PC-9 (cell line): Measurements from ENCODE around the gene PMPCA. TPM values are rescaled to one million over a fixed set of nuclear protein-coding genes. Genes with fewer than 3 reads are reported as not detected.
"Not testable (repeated sequence)": the region's sequence is repeated elsewhere in the genome, so short reads cannot be mapped to it uniquely, and the experiment has no call there.

Source experiments
- BruUV-seq: library from RNA; stranded (reverse); fragments of 400-500 nt; replicated peaks from 2 replicates; lab custom pipeline; 2021; lab: Mats Ljungman, UMichigan
- CTCF ChIA-PET: fragments of 300-600 bp; sonication (Branson Sonifier 250); formaldehyde crosslinking; loops from one replicate; lab custom pipeline; 2022; ENCODE audit warnings: antibody characterized with exemption; lab: Charles Lee
- POLR2A ChIA-PET: fragments of 300-600 bp; sonication (Branson Sonifier 250); formaldehyde crosslinking; loops from one replicate; lab custom pipeline; 2022; ENCODE audit warnings: antibody characterized with exemption; ENCODE audit not compliant: unreplicated experiment; lab: Charles Lee
- DNase-seq, 2 experiments: peaks; one replicate each; pipeline versions ENCODE4 v3.0.0 to v3.0.0-alpha.2; 2015 to 2022; ENCODE audit warnings: mixed read lengths in 1 of 2
- H2AFZ ChIP-seq: fragments of 200-600 bp; sonication (generic); 2 replicates; pipeline ENCODE4 v1.8.1; 2017; ENCODE audit warnings: antibody characterized with exemption
- H3F3A ChIP-seq: fragments of 200-600 bp; sonication (generic); 2 replicates; pipeline ENCODE4 v1.8.1; 2017; ENCODE audit warnings: antibody characterized with exemption, mild to moderate bottlenecking, low read depth; ENCODE audit not compliant: insufficient read depth
- H3K27ac ChIP-seq: fragments of 200-600 bp; sonication (generic); 2 replicates; pipeline ENCODE4 v1.6.1; 2016; ENCODE audit warnings: mixed run types
- H3K27me3 ChIP-seq: fragments of 200-600 bp; sonication (generic); 2 replicates; pipeline ENCODE4 v1.6.1; 2016; ENCODE audit warnings: low read depth, mixed run types; ENCODE audit not compliant: insufficient read depth
- H3K36me3 ChIP-seq: fragments of 200-600 bp; sonication (generic); 2 replicates; pipeline ENCODE4 v1.6.1; 2016; ENCODE audit warnings: low read depth, mixed run types
- H3K4me1 ChIP-seq: fragments of 200-600 bp; sonication (generic); replicated peaks from 2 replicates; pipeline ENCODE4 v1.6.1; 2016; ENCODE audit warnings: mixed run types; ENCODE audit not compliant: insufficient read depth
- H3K4me2 ChIP-seq: fragments of 200-600 bp; sonication (generic); 2 replicates; pipeline ENCODE4 v1.6.1; 2017; ENCODE audit warnings: mixed run types
- H3K4me3 ChIP-seq: fragments of 200-600 bp; sonication (generic); 2 replicates; pipeline ENCODE4 v1.6.1; 2016; ENCODE audit warnings: mixed run types
- H3K79me2 ChIP-seq: fragments of 200-600 bp; sonication (generic); 2 replicates; pipeline ENCODE4 v1.6.1; 2017; ENCODE audit warnings: low read depth, mixed run types
- H3K9me2 ChIP-seq: fragments of 200-600 bp; sonication (generic); 2 replicates; pipeline ENCODE4 v1.8.1; 2017; ENCODE audit warnings: mild to moderate bottlenecking; ENCODE audit not compliant: insufficient read depth
- H3K9me3 ChIP-seq: fragments of 200-600 bp; sonication (generic); 2 replicates; pipeline ENCODE4 v1.8.1; 2016; ENCODE audit warnings: low read depth; ENCODE audit not compliant: insufficient read depth
- H4K20me1 ChIP-seq: fragments of 200-600 bp; sonication (generic); 2 replicates; pipeline ENCODE4 v1.8.1; 2017; ENCODE audit not compliant: insufficient read depth
- CTCF ChIP-seq: fragments of 200-600 bp; sonication (generic); conservative IDR thresholded peaks from 2 replicates; pipeline ENCODE4 v1.6.1; 2017; ENCODE audit warnings: mixed run types, antibody characterized with exemption, mild to moderate bottlenecking, moderate library complexity
- EZH2 ChIP-seq: fragments of 200-600 bp; sonication (generic); IDR thresholded peaks from 2 replicates; pipeline ENCODE4 v1.8.0; 2017; ENCODE audit warnings: antibody characterized with exemption, low read depth
- intact Hi-C: fragments of 100-400 bp; cut with micrococcal nuclease; formaldehyde crosslinking; loops from one replicate; pipeline ENCODE4 v1.10.0; 2022; ENCODE audit not compliant: unreplicated experiment
- total RNA-seq: library from RNA; stranded (reverse); gene quantifications from 2 replicates; pipeline ENCODE4 v1.2.3, GENCODE V29; 2021

Gene PMPCA
- total RNA-seq, 1 experiment from 2014 or later: 78.1 TPM

- Histone ChIP-seq H3K4me1 (no peaks in the 10 kb centered on the region), H3F3A (peaks cover 20% of the 10 kb centered on the region; the same call in 1 of the 2 replicates), H3K27me3 (no peaks in the 10 kb centered on the region), H3K4me3 (no peak overlapping the region), H4K20me1 (peaks cover 8% of the 10 kb centered on the region; the same call in 1 of the 2 replicates), H2AFZ (no peak overlapping the region), H3K9me3 (no peaks in the 10 kb centered on the region), H3K36me3 (no peaks in the 10 kb centered on the region; the same call in 1 of the 2 replicates), H3K79me2 (no peaks in the 10 kb centered on the region), H3K27ac (no peak overlapping the region), H3K4me2 (no peak overlapping the region), H3K9me2 (no peaks in the 10 kb centered on the region)
- ChIA-PET POLR2A (no interaction called here), CTCF (no interaction called here)
- intact Hi-C loops: no loop called here
- TF ChIP-seq EZH2: no peak
- no peak for TF ChIP-seq CTCF
- no peak for DNase-seq
- no TSS peak for BruUV-seq
These were observed 12.4 kb downstream of the PMPCA start for GRCh38 chr9:136422876-136423275.

GRCh38 chr9:136423432-136424146 lies 13.1 kb downstream of the PMPCA start:
- ChIA-PET CTCF (no interaction called here), POLR2A (interaction anchor here (0.6 kb wide), 1 partner anchor 1018 kb away, joined by 14 read pairs; no protein-coding TSS in a partner anchor)
- H3K79me2 ChIP-seq: no peaks in the 10 kb centered on the region
- H3K4me2 ChIP-seq: no peak overlapping the region
- no peaks in the 10 kb centered on the region; the same call in 1 of the 2 replicates for H3K36me3 ChIP-seq
- H2AFZ ChIP-seq: no peak overlapping the region
- no peaks in the 10 kb centered on the region for H3K4me1 ChIP-seq
- no peaks in the 10 kb centered on the region for H3K9me2 ChIP-seq
- no peak for TF ChIP-seq CTCF
- TF ChIP-seq EZH2: no peak
- TSS peak; percentile 18 for BruUV-seq
- H3K9me3 ChIP-seq: no peaks in the 10 kb centered on the region
- H3K4me3 ChIP-seq: no peak overlapping the region
- no peak for DNase-seq
- no peak overlapping the region for H3K27ac ChIP-seq
- peaks cover 25% of the 10 kb centered on the region; the same call in 1 of the 2 replicates for H3F3A ChIP-seq
- intact Hi-C loops: no loop called here
- no peaks in the 10 kb centered on the region for H3K27me3 ChIP-seq
- H4K20me1 ChIP-seq: peaks cover 8% of the 10 kb centered on the region; the same call in 1 of the 2 replicates

- H3K4me2 ChIP-seq: no peak overlapping the region
- no peak for DNase-seq
- H3K9me2 ChIP-seq: no peaks in the 10 kb centered on the region
- peaks cover 8% of the 10 kb centered on the region; the same call in 1 of the 2 replicates for H4K20me1 ChIP-seq
- no peaks in the 10 kb centered on the region for H3K4me1 ChIP-seq
- no peaks in the 10 kb centered on the region for H3K27me3 ChIP-seq
- peaks cover 33% of the 10 kb centered on the region; the same call in 1 of the 2 replicates for H3F3A ChIP-seq
- BruUV-seq: no TSS peak
- ChIA-PET POLR2A (interaction anchor here (0.7 kb wide), 1 partner anchor 34 kb away, joined by 10 read pairs; no protein-coding TSS in a partner anchor), CTCF (interaction anchor here (0.6 kb wide), 2 partner anchors 62 to 221 kb away, joined by 3 read pairs; no protein-coding TSS in a partner anchor)
- no peak overlapping the region for H3K27ac ChIP-seq
- no peaks in the 10 kb centered on the region for H3K36me3 ChIP-seq
- TF ChIP-seq CTCF: no peak
- no peak for TF ChIP-seq EZH2
- intact Hi-C loops: no loop called here
- no peaks in the 10 kb centered on the region for H3K79me2 ChIP-seq
- H3K4me3 ChIP-seq: no peak overlapping the region
- no peaks in the 10 kb centered on the region for H3K9me3 ChIP-seq
- no peak overlapping the region for H2AFZ ChIP-seq
These were observed 14.4 kb downstream of the PMPCA start for GRCh38 chr9:136424750-136425362.

GRCh38 chr9:136425367-136425766 lies 14.9 kb downstream of the PMPCA start:
- ChIA-PET POLR2A (interaction anchor here (0.6 to 0.7 kb wide), 3 partner anchors 9 to 365 kb away, joined by 3 to 10 read pairs (median 5); no protein-coding TSS in a partner anchor), CTCF (interaction anchor here (0.6 kb wide), 2 partner anchors 63 to 220 kb away, joined by 3 read pairs; no protein-coding TSS in a partner anchor)
- H3K27ac ChIP-seq, H3K4me2 ChIP-seq, H3K9me3 ChIP-seq, H2AFZ ChIP-seq, H4K20me1 ChIP-seq, H3K36me3 ChIP-seq, BruUV-seq, DNase-seq, H3K4me3 ChIP-seq, H3K79me2 ChIP-seq, H3K4me1 ChIP-seq, H3K9me2 ChIP-seq, intact Hi-C loops, H3K27me3 ChIP-seq: not testable (repeated sequence)
- H3F3A ChIP-seq: peaks cover 33% of the 10 kb centered on the region; the same call in 1 of the 2 replicates
